A549 (cell line): ENCODE results near the gene DCLK1. TPM values are rescaled to one million over a fixed set of nuclear protein-coding genes. Genes with fewer than 3 reads are reported as not detected.

Source experiments
- ATAC-seq, 2 experiments: fragments of 200-7000 bp in 1 of 2; fragments of >200 bp in 1 of 2; cut with Nextera tagmentation in 1 of 2; cut with Tn5 transposase in 1 of 2; 3 replicates each; pipeline versions ENCODE4 v1.8.0 to v1.9.1; 2018 to 2020; ENCODE audit warnings: mild to moderate bottlenecking in 1 of 2, moderate library complexity in 1 of 2
- CTCF ChIA-PET: fragments of 300-600 bp; sonication (Branson Sonifier 250); formaldehyde crosslinking; extraction: SDS; loops from one replicate; lab custom pipeline; 2021; ENCODE audit warnings: antibody characterized with exemption, inconsistent platforms; lab: Yijun Ruan, JAX
- POLR2A ChIA-PET: fragments of 350-600 bp; formaldehyde crosslinking; extraction: SDS; loops from one replicate; lab custom pipeline; 2021; ENCODE audit warnings: antibody characterized with exemption, inconsistent platforms; lab: Yijun Ruan, JAX
- DNase-seq, 2 experiments: peaks; one replicate each; pipeline versions ENCODE4 v3.0.0 to v3.0.0-alpha.2; 2011 to 2016; ENCODE audit warnings: low read depth in 1 of 2, low spot score in 1 of 2
- FAIRE-seq: peaks from 2 replicates; lab custom pipeline; 2011; peaks lifted over from hg19 to GRCh38; lab: Jason Lieb, UNC
- H3K27ac ChIP-seq, 2 experiments: fragments of >200 bp; sonication (Bioruptor Twin); formaldehyde crosslinking; 3 replicates each; pipeline ENCODE4 v1.5.1; 2016 to 2017
- H3K4me1 ChIP-seq: fragments of >200 bp; sonication (Bioruptor Twin); formaldehyde crosslinking; 3 replicates; pipeline ENCODE4 v1.6.1; 2016
- H3K4me2 ChIP-seq: fragments of >200 bp; sonication (Bioruptor Twin); formaldehyde crosslinking; 3 replicates; pipeline ENCODE4 v1.6.1; 2016
- H3K4me3 ChIP-seq: fragments of >200 bp; sonication (Bioruptor Twin); formaldehyde crosslinking; 3 replicates; pipeline ENCODE4 v1.5.1; 2016
- H3K9me3 ChIP-seq: fragments of >200 bp; sonication (Bioruptor Twin); formaldehyde crosslinking; 3 replicates; pipeline ENCODE4 v1.6.1; 2016
- BHLHE40 ChIP-seq: IDR thresholded peaks from 2 replicates; pipeline ENCODE4 v1.6.1; 2012; ENCODE audit warnings: low read depth, low read length, inconsistent platforms
- CBX2 ChIP-seq: fragments of 200-600 bp; sonication (generic); IDR thresholded peaks from 2 replicates; pipeline ENCODE4 v1.6.1; 2016; ENCODE audit warnings: low read depth, mild to moderate bottlenecking, borderline replicate concordance
- CBX8 ChIP-seq: fragments of 200-600 bp; sonication (generic); IDR thresholded peaks from 2 replicates; pipeline ENCODE4 v1.6.1; 2016
- CHD4 ChIP-seq: fragments of 200-600 bp; sonication (generic); IDR thresholded peaks from 2 replicates; pipeline ENCODE4 v1.6.1; 2016; ENCODE audit warnings: antibody characterized with exemption, mild to moderate bottlenecking, borderline replicate concordance
- FOSB ChIP-seq: fragments of 250-450 bp; sonication (Bioruptor Pico); IDR thresholded peaks from 2 replicates; pipeline ENCODE4 v1.5.0; 2020; ENCODE audit warnings: mild to moderate bottlenecking, moderate library complexity
- GATA3 ChIP-seq: IDR thresholded peaks from 2 replicates; pipeline ENCODE4 v1.6.1; 2012; ENCODE audit warnings: borderline replicate concordance
- HDAC2 ChIP-seq: fragments of 200-600 bp; sonication (generic); IDR thresholded peaks from 2 replicates; pipeline ENCODE4 v1.6.1; 2016
- HEYL ChIP-seq: fragments of 250-450 bp; sonication (Bioruptor Pico); IDR thresholded peaks from 2 replicates; pipeline ENCODE4 v1.8.0; 2021; ENCODE audit warnings: mild to moderate bottlenecking, moderate library complexity
- HOXA7 ChIP-seq: fragments of 250-450 bp; sonication (Bioruptor Pico); IDR thresholded peaks from 2 replicates; pipeline ENCODE4 v1.5.0; 2020; ENCODE audit warnings: mild to moderate bottlenecking, moderate library complexity
- HOXB13 ChIP-seq: fragments of 250-450 bp; sonication (Bioruptor Pico); IDR thresholded peaks from 2 replicates; pipeline ENCODE4 v1.5.0; 2020; ENCODE audit warnings: low read depth, mild to moderate bottlenecking, moderate library complexity
- KDM1A ChIP-seq: fragments of 200-600 bp; sonication (generic); IDR thresholded peaks from 2 replicates; pipeline ENCODE4 v1.6.1; 2016; ENCODE audit warnings: low read depth, mild to moderate bottlenecking
- MYC ChIP-seq: IDR thresholded peaks from 2 replicates; pipeline ENCODE4 v1.6.1; 2012; ENCODE audit warnings: mild to moderate bottlenecking, inconsistent platforms, low read length, improper control_type of control experiment, borderline replicate concordance
- NFE2L2 ChIP-seq: fragments of 150-350 bp; conservative IDR thresholded peaks from 2 replicates; pipeline ENCODE4 v1.6.1; 2014; ENCODE audit warnings: low read length
- NPAS2 ChIP-seq: fragments of 250-450 bp; sonication (Bioruptor Pico); IDR thresholded peaks from 2 replicates; pipeline ENCODE4 v1.8.0; 2022; ENCODE audit warnings: mild to moderate bottlenecking, moderate library complexity, borderline replicate concordance
- PHF8 ChIP-seq: fragments of 200-600 bp; sonication (generic); IDR thresholded peaks from 2 replicates; pipeline ENCODE4 v1.6.1; 2016; ENCODE audit warnings: low read depth, mild to moderate bottlenecking, antibody characterized with exemption, moderate library complexity, borderline replicate concordance
- POLR2A ChIP-seq: IDR thresholded peaks from 2 replicates; pipeline ENCODE4 v1.6.1; 2012; ENCODE audit warnings: mild to moderate bottlenecking, low read length
- RARB ChIP-seq: fragments of 250-450 bp; sonication (Bioruptor Pico); IDR thresholded peaks from 2 replicates; pipeline ENCODE4 v1.8.0; 2021; ENCODE audit warnings: mild to moderate bottlenecking, moderate library complexity
- RNF2 ChIP-seq: fragments of 200-600 bp; sonication (generic); IDR thresholded peaks from 2 replicates; pipeline ENCODE4 v1.6.1; 2016; ENCODE audit warnings: low read depth, mild to moderate bottlenecking, antibody characterized with exemption, moderate library complexity, borderline replicate concordance
- TFCP2L1 ChIP-seq: fragments of 250-450 bp; sonication (Bioruptor Pico); IDR thresholded peaks from 2 replicates; pipeline ENCODE4 v1.5.0; 2021; ENCODE audit warnings: mild to moderate bottlenecking
- ZFP36 ChIP-seq: fragments of 450-650 bp; IDR thresholded peaks from 2 replicates; pipeline ENCODE4 v1.6.1; 2014; ENCODE audit warnings: borderline replicate concordance; ENCODE audit not compliant: partially characterized antibody
- WGBS: methylation state at CpG from one replicate; pipeline ENCODE4 v1.1.6; 2017; ENCODE audit errors: missing lambda C conversion rate; 5-methylcytosine and 5-hydroxymethylcytosine counted together
- polyA plus RNA-seq, 4 experiments: library from polyadenylated mRNA; depleted of rRNA in 3 of 4; stranded (reverse); fragments of >200 nt; fragmentation: RNase III in 1 of 4; extraction: RNeasy Plus Mini Kit Qiagen cat#74134 plus additional on column Dnase treatment in 1 of 4; gene quantifications; 2 replicates in 3 of 4; 3 replicates in 1 of 4; pipeline ENCODE4 v1.2.3, GENCODE V29; 2011 to 2017
- TF ChIP-seq, protein P1 (sequence below): fragments of 250-450 bp; sonication (Bioruptor Pico); IDR thresholded peaks from 2 replicates; pipeline ENCODE4 v1.5.0; 2020; ENCODE audit warnings: low read depth, mild to moderate bottlenecking, moderate library complexity
- TF ChIP-seq, protein P2 (sequence below): IDR thresholded peaks from 2 replicates; pipeline ENCODE4 v1.6.1; 2012

DCLK1 gene
- polyA plus RNA-seq, 2 of the 4 experiments (the other 2 are of a cell fraction), result 0.13 to 0.21 TPM

DNA sequence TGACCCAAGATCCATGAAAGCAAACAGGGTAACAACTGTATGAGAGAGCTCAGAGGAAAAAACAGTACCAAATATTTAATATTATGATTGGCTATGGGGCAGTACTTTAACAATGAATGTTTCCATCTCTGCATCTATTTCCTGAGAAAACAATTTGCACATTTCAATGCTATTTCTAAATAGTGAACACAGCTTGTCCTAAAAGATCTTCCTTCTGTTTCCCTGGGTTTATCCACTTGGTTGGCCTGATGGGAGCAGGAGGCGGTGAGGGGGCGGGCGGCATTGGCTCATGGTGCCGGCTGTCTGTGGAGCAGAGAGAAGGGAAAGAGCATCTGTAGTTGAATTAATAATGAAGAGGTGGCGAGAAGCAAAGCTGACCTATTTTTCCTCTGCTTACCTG lies 291.4 kb downstream of the DCLK1 start:
- ChIA-PET CTCF (no interaction called here), POLR2A (no interaction called here)
- no peak overlapping the region for H3K27ac ChIP-seq
- FAIRE-seq (no peak), DNase-seq (no peak)
- no peaks in the 10 kb centered on the region for H3K4me1 ChIP-seq
- H3K4me3 ChIP-seq, result no peak overlapping the region
- no peaks in the 10 kb centered on the region for H3K9me3 ChIP-seq
- no peak overlapping the region for H3K4me2 ChIP-seq
- 65% methylated on average over 5 of the region's 5 CpGs for WGBS
- TF ChIP-seq RARB (CRISPR knock-in tag), result no peak
- TF ChIP-seq, protein P1, sequence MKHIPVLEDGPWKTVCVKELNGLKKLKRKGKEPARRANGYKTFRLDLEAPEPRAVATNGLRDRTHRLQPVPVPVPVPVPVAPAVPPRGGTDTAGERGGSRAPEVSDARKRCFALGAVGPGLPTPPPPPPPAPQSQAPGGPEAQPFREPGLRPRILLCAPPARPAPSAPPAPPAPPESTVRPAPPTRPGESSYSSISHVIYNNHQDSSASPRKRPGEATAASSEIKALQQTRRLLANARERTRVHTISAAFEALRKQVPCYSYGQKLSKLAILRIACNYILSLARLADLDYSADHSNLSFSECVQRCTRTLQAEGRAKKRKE (CRISPR knock-in tag), result no peak
- TF ChIP-seq POLR2A, result no peak
- TF ChIP-seq, protein P2, sequence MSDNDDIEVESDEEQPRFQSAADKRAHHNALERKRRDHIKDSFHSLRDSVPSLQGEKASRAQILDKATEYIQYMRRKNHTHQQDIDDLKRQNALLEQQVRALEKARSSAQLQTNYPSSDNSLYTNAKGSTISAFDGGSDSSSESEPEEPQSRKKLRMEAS, result no peak
- TF ChIP-seq CBX2, result no peak
- TF ChIP-seq CHD4, result no peak
- no peak for TF ChIP-seq HDAC2
- TF ChIP-seq, all 56 proteins: peak for 0
- no peak for ATAC-seq

DNA sequence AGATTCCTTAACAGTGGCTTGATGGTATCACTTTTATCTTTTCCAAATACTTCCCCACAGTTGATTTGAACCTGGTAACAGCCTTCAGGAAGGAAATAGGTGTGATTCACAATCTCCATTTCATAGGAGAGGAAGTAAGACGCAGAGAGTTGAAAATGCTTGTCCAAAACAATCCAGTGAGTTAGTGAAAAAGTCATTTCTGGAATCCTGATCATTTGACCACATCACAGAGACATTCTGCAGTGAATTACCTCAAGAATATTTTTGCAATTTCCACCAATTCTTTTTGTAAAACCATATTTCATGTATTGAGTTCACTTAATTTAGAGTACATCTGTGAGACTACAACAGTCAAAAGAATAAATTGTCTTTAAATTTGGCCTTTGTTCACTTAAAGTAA lies 292.8 kb downstream of the DCLK1 start:
- Histone ChIP-seq H3K9me3 (no peaks in the 10 kb centered on the region), H3K4me3 (no peak overlapping the region)
- CTCF ChIA-PET, result no interaction called here
- ATAC-seq, result no peak
- POLR2A ChIA-PET, result no interaction called here
- no peak for TF ChIP-seq MYC
- no peak for TF ChIP-seq GATA3
- TF ChIP-seq, protein P2, result no peak
- TF ChIP-seq, all 56 proteins: peak for 0
- no peak overlapping the region for H3K4me2 ChIP-seq
- FAIRE-seq (no peak), DNase-seq (no peak)
- H3K27ac ChIP-seq, result no peak overlapping the region
- WGBS, result 0% methylated on average over 1 of the region's 1 CpG
- no peaks in the 10 kb centered on the region for H3K4me1 ChIP-seq

DNA sequence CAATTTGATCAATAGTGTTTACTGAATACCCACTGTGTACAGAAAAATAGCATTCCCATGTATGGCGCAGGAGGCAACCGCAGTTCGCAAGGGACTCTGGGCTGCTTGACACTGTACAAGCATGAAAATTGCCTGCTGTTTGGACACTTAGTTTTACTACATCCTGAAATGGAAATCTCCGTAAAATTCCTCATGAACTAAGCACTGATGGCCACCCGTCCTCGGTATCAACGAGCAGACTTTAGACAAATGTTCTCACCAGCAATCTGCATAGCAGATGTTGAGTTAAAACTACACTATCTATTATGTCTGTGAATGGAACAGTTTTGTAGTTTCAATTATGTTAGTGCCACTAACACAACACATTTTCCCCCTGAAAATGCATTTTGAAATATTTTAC lies 294.7 kb downstream of the DCLK1 start:
- H3K4me2 ChIP-seq, result no peak overlapping the region
- H3K4me1 ChIP-seq, result no peaks in the 10 kb centered on the region
- H3K27ac ChIP-seq, result no peak overlapping the region
- DNase-seq, result no peak
- H3K4me3 ChIP-seq, result no peak overlapping the region
- ChIA-PET CTCF (no interaction called here), POLR2A (no interaction called here)
- no peak for ATAC-seq
- TF ChIP-seq TFCP2L1 (CRISPR knock-in tag), result no peak
- FAIRE-seq, result no peak
- 76% methylated on average over 7 of the region's 7 CpGs for WGBS
- no peaks in the 10 kb centered on the region for H3K9me3 ChIP-seq

DNA sequence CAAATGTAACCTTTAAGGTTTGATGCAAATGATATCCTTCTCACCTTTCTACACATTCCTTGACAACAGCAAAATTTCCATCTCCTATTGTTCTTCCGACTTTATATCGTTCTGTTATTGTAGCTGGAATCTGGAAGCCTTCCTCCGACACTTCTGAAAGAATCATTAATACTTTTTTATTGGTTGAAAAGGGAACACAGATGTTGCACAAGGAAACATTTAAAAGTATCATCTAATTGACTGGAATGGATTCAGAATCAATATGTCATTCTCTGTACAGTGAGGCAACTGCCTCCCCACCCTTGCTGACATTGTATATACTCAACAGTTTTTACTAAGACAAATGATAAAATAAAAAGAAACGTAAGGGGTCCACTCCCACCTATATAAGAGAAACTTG lies 295.2 kb downstream of the DCLK1 start:
- H3K9me3 ChIP-seq, result no peaks in the 10 kb centered on the region
- CTCF ChIA-PET, result interaction anchor here (1.3 kb wide), 1 partner anchor 18 kb away, joined by 4 read pairs; no protein-coding TSS in a partner anchor
- DNase-seq (no peak), FAIRE-seq (no peak)
- H3K4me1 ChIP-seq, result no peaks in the 10 kb centered on the region
- H3K4me3 ChIP-seq, result no peak overlapping the region
- WGBS, result 45% methylated on average over 4 of the region's 4 CpGs
- TF ChIP-seq RNF2, result no peak
- TF ChIP-seq ZFP36, result no peak
- no peak for TF ChIP-seq NPAS2 (CRISPR knock-in tag)
- no peak for TF ChIP-seq NFE2L2
- no peak for TF ChIP-seq FOSB (CRISPR knock-in tag)
- no peak for TF ChIP-seq CBX8
- no peak for TF ChIP-seq HOXA7
- no peak for TF ChIP-seq BHLHE40
- TF ChIP-seq PHF8, result no peak
- TF ChIP-seq GATA3, result no peak
- TF ChIP-seq HOXB13 (CRISPR knock-in tag), result no peak
- no peak for TF ChIP-seq KDM1A
- TF ChIP-seq HEYL (CRISPR knock-in tag), result no peak
- TF ChIP-seq, all 56 proteins: peak for 0
- POLR2A ChIA-PET, result no interaction called here
- no peak overlapping the region for H3K4me2 ChIP-seq
- ATAC-seq, result no peak
- H3K27ac ChIP-seq, result no peak overlapping the region
